Ovary (tissue), 3 donors: ENCODE data around the gene OOSP1.

Experiments used
- CTCF ChIP-seq, 3 donors: fragments of 450-650 bp in 2 of 3; fragments of 200-600 bp in 1 of 3; IDR thresholded peaks; one replicate each; pipeline versions ENCODE4 v1.5.1 to v1.8.0; 2016 to 2022; ENCODE audit warnings: antibody characterized with exemption in 3 of 3, mild to moderate bottlenecking in 1 of 3
- POLR2A ChIP-seq: fragments of 450-650 bp; IDR thresholded peaks from one replicate; pipeline ENCODE4 v1.6.1; 2017; ENCODE audit warnings: antibody characterized with exemption, mild to moderate bottlenecking, moderate library complexity
- donor health status: DM: no; HTN: no; CAD: no.

- TF ChIP-seq CTCF (IDR thresholded peaks at IDR 0.05) (no peak), POLR2A (no peak)
Measured at GRCh38 chr11:59891781-59892181, 46.5 kb upstream of the OOSP1 start.
